Kidney capillary endothelial cell (primary cell): ENCODE measurements around the gene OGDHL.
"Not testable (repeated sequence)": the region's sequence is repeated elsewhere in the genome, so short reads cannot be mapped to it uniquely, and the experiment has no call there.

Experiments
- DNase-seq: peaks from one replicate; pipeline ENCODE4 v3.0.0-alpha.2; 2018; ENCODE audit warnings: low spot score

The OGDHL gene

DNA sequence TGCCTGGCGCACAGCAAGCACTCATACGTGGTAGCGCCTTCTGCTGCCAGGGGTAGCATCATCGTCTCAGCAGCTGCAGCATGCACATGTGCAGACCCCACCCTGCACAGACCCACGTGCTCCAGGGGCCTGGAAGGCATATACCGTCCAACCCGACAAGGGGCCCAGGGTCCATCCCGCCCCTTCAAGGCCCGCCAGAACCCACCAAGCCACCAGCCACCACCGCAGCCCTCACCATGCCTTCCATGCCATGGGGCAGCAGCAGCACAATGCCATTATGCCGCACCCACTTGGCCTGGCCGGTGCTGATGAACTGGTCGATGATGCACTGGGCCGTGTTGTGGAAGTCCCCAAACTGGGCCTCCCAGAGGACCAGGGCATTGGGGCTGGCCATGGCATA, 22.7 kb downstream of the OGDHL start:
- no peak for DNase-seq

DNA sequence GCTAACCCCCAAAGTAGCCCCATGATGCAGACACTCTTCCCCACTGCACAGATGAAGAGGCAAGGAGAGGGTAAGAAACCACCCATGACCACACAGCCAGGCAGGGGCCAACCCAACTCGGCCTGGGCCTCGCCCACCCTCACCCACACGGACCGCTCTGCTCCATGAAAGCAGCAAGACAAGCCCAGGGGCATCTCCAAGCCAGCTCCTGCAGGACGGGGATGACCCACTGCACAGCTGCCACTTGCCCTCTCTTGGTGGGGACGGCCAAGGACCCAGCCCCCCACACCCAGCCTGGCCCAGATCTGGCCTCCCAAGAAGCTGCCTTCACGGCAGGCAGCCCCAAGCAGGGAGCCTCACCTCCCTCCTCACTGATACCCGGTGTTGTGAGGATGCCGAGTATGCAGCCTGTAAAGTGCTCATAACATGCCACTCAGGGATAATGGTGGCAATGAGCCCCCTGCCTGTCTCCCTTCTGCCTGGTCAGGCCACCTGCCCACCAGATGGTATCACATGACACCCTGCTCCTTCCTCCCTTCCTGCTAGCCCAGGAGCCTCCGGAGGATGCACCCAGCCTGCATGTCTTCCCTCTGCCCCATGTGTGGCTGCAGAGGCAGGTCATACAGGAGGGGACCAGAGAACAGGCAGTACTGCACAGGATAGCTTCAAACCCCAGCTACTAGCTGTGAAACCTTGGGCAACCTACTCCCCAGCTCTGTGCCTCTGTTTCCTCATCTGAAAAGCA, 23.3 kb downstream of the OGDHL start:
- no peak for DNase-seq

DNA sequence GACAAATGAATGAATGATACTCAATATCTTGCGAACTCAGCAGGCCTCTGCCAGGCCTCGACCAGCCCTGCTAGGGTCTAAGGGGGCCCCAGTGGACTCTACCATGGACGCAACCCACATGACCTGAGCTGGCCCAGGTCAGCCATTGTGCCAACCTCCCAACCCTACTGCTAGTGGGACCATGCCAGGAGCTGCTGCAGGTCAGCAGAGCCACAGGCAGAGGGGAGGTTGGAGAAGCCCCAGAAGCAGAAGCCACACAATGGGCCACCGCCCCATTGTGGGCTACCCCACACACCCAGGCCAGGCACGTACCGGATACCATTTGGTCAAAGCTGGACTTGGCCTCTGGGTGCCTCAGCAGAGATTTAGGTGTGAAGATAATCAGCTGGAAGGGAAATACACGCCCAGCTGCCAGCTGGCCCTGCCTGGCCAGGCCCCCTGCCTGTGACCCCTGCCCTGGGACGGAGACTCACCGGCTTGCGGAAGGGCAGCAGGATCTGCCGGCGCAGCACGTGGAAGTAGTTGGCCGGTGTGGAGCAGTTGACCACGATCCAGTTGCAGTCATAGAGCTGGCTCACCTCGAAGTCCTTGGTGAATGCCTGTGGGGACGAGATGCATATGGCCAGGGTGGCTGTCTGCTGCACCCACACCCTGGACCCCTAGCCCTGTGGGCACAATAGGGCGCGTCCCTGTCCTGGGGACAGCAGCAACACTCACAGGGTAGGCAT, 24.5 kb downstream of the OGDHL start:
- DNase-seq: no peak

DNA sequence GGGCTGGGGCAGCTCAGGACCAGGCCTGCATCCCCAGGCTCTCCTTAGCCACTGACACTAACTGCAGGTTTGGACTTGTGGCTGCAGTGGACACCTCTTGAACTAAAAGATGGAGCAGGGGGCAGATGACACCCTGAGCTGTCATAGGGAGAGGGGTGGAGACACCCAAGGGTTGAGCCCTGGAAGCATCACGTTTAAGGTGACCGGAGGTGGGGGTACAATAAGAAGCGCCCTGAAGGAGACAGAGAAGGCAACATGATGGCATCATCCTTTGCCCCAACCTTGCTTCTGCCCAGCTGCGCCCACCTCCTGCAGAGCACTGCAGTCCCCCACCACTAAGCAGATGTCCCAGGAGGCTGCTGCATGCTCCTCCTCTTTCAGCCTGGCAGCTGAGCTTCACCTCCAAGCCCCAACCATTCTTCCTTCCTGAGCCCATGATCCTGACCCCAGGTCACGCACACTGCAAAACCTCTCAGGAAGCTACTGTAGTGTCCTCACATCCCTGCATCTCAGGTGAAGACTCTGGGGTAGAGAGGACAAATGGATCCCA, 25.5 kb downstream of the OGDHL start:
- no peak for DNase-seq

DNA sequence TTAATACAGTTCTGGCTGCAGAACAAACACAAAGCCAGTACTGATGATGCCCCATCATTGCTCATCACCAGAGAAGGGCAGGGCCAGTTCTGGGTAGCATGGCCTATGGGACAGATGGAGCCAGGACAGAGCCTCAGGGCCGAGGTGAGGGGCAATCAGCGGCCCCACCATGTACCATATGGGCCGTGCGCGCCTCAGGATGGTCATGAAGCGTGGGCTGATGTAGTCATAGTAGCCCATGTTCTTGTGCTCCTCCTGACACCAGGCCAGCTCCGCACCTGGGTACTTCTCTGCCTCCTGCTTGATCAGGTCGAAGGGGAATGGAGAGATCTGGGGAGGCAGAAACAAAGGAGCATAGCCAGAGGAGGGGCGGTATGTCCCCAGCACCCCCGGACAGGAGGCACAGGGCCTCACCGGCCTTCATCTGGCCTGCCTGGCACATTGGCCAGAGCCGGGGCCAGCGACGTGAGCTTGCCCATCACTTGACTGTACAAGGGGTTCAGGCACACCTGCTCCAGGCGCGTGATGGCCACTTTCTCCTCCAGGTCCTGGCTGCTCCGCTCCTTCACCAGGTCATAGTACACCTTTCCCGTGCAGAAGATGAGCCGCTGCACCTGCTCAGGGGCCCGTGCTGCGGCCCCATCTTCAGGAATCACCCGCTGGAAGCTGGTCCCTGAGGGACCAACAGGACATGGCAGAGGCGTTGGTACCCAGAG, 26.1 kb downstream of the OGDHL start:
- DNase-seq: no peak

DNA sequence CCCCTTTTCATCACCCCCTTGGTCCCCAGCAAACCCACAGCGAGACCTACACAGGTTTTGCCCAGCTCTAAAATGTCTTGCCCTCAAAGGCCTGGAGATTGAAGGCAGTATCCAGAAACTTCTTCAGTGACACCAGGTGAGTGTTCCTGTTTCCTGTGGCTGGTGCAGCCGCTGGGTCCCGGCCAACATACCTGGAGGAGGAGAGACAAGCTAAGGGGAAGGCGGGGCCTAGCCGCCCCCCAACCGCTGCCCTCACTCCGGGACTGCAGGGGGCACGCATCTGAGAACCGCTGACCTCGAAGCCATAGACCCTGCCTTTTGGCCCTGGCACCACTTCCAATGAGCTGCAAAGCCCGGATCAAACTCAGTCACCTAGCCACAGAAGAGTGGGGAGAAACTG, 27.0 kb downstream of the OGDHL start:
- no peak for DNase-seq

DNA sequence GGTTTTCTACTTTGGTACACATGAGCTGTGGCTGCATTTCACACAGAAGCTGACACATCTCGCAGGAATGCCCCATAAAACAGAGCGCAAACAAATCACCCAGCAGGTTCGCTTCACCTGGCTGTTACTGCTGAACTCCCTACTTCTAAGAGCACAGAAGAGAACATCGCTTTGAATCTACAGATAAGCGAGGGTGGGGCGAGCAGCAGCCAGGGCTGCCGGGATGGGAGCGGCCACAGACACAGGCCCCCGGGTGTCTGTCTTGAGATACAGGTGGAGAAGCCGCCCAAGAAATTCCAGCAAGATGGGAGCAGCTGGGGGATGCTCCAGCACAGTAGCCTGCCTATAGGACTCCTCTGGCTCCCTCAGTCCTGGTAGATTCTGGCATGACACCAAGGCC, 27.4 kb downstream of the OGDHL start:
- DNase-seq: no peak

DNA sequence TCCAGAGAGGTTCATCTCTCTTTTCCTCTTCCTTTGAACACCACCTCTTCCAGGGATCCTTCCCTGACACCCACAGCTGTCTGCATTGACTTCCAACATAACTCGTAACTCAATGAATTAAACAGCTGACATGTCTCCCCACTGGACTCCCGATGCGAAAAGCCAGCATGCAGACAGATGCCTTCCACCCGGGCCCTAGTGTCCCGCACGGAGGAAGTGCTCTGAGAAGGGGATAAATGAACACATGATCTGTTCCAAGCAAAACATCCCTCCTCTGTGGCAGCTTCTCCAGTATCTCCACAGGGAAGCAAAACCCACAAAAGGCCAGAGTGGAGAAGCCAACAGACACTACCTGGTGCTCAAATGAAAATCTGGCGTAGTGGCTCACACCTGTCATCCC, 28.3 kb downstream of the OGDHL start:
- no peak for DNase-seq

DNA sequence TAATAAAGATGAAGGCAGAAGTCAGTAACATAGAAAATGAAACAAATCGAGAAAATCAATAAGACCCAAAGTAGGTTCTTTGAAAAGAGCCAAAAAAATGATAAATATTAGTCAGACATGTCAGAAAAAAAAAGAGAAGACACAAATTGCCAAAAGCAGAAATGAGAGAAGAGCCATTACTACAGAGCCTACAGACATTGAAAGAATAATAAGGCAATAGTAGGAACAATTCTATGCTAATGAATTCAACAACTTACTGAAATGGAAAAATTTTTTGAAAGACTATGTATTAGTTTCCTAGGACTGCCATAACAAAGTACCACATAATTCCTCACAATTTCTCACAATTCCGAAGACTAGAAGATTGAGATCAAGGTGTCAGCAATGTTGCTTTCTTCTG, 35.5 kb downstream of the OGDHL start:
- no peak for DNase-seq

DNA sequence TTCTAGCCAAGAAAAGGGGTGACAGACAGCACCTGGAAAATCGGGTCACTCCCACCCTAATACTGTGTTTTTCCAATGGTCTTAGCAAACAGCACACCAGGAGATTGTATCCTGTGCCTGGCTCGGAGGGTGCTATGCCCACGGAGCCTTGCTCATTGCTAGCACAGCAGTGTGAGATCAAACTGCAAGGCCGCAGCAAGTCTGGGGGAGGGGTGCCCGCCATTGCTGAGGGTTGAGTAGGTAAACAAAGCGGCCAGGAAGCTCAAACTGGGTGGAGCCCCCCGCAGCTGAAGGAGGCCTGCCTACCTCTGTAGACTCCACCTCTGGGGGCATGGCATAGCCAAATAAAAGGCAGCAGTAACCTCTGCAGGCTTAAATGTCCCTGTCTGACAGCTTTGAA, 47.0 kb downstream of the OGDHL start:
- DNase-seq: not testable (repeated sequence)

DNA sequence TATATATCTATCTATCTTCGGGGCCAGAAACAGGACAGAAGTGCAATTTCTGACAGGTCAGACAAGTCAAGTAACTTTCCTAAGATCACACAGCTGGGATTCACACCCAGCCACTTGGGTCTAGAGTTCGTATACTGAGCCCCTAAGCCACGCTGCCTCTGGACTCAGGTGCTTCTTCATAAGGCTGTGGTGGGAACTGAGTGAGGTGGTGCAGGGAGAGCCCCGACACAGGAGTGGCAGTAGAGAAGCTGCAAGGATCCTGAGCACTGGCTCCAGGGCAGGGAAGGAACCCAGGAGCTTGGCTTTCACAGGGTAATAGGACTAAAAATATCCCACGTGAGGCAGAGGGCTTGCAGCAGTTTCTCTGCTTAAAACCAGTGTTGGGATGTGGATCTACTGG, 48.9 kb downstream of the OGDHL start:
- no peak for DNase-seq

DNA sequence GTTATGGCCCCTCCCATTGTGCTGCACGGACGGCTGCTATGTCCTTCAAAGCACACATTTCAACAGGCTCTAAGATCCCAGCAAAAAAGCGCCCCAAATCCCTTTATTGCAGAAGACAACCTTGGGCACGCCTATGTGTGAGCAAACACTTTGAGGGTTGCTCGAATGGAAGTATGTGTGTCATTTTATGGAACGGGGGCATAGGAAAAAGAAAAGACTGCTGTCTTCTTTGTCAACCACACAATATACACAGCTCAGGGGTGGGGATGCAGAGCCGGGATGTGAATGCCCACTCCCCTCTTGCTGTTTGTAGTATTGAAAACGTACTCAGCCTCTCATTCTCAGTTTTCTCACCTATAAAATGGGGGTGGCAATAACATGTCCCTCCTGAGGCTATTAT, 50.6 kb downstream of the OGDHL start:
- DNase-seq: no peak

DNA sequence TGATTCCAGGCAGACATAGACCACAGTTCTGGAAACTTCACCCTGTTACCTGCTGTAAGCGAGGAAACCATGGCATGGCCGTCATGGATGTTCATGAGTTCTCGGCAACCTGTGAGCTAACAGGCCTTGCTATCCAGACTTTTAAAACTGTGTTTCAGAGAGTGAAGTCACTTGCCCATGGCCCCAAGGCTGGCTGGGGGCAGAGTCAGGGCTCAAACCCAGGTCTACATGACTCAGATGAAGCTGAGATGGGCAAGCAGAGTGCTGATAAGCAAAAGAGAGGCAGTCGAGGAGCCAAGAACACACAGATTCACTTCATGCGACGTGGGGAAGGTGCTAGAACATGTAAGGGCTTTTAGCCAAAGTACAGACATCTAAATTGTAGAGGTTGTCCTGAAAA, 51.2 kb downstream of the OGDHL start:
- no peak for DNase-seq

DNA sequence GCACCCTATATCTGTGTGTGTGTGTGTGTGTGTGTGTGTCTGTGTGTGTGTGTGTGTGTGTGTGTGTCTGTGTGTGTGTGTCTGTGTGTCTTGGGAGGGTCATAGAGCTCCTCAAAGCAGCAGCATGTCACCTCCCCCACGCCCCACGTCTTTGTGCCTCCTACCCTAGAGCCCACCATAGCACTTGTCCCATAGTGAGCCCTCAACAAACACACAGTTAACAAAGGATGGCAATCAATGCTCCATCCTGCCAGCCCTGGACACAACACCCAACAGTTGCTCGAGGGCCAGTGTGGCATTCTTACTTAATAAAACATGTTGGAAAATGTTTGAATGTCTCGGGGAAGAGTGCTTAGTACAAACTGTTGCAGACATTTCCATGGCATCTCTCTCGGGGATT, 52.2 kb downstream of the OGDHL start:
- DNase-seq: no peak

DNA sequence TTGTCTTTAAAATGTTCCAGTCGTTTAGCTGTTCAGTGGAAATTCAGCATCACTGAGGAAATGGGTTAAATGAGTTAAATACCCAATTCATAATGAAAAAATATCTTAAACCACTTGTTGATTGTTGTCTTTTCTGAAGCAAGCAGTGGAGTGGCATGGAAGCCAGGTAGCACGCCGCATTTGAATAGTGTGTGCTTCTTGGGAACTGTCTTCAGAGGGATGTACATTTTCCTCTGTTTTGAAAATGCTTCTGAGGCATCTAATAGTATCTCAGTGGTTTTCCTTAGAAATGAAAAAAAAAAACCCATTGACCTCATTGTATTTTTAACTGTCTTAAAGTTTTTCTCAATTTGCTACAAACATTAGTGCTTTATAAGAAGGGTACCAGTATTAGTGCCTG, 54.5 kb downstream of the OGDHL start:
- no peak for DNase-seq

DNA sequence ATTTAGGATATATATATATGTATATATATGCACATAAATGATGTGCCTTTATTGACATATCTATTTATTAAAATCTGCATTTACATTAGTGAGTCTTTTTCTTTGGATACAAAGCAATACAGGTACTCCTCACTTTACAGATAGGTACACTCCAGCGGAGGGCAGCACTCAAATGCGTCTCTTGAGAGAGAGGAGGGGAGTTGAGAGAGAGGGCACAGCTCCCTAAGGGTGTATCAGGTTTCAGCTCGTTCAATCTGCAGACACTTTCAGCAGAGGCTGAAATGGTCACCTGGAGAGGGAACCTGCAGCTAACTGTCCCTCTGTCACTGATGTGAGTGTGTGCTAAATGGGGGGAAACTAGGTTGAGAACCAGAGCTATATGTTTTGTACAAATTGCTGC, 61.1 kb downstream of the OGDHL start:
- no peak for DNase-seq

DNA sequence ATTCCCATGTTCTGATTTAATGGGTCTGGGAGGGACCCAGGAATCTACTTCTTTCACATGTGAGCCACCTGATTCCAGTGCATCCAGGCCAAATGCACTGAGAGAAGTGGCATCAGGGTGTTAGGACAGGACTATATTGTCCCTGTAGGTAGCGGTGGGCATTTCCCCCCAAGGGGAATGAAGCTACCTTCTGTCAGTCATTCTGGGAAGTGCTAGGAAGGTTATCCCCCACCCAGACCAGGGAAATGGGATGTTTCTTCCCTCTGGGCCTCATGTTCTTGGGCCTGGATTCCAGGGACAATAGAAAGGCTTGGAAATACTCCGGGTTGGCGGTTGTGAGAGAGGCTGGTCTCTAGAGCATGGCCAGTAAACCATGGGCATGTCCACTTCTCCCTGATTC, 61.9 kb downstream of the OGDHL start:
- no peak for DNase-seq

DNA sequence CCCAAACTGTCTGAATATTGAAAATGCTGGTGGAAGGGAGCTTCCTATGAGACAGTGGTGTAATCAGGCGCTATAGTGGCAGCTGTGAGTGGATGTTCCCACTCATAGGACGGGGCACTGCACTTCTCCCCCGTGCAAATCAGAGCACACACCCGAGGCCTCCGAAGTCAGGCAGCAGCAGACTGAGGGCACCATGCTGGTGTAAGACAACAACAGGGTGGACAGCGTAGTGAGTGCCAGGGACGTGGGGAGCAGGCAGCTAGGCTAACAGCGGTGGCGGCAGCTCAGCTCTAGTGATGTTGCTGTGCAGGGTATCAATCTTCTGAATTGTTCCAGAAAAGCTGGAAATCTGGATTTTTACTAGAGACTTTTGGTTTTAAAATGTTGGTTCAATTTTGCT, 63.4 kb downstream of the OGDHL start:
- DNase-seq: no peak

DNA sequence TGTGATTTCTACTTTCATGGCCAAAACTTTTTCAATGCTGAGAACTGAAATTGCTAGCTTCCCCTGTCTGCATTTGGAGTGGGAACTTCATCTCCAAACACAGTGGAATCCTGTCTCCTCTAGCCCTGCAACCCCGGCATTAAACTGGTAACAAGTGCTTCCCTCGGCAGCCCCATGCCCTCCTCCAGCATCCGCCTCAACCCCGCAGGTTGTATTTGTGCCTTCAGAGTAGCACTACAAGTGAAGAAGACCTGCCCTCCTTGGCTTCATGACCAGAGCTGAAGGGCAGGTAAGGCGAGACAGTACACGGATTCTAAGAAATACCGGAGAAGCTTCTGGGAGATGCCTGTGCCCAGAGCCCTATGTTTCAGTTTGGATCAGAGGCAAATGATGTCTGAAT, 65.8 kb downstream of the OGDHL start:
- DNase-seq: no peak

DNA sequence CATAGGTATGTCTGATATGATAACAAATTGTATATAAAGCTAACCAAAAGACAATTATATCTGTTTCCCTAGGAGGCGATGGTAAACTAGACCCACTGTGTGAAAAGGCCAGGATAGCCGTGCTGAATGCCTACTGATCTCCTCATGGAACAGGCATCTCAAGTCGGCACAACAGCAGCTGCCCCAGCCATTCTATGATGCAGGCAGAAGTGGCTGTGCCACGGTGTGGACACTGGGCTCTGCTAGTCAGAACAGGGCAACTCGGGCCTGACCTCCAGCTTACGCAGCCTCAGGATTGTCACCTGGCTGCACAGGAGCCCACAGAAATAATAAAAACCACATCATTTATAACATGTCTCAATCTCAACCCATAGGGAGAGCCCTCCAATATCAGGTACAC, 67.7 kb downstream of the OGDHL start:
- DNase-seq: no peak

DNA sequence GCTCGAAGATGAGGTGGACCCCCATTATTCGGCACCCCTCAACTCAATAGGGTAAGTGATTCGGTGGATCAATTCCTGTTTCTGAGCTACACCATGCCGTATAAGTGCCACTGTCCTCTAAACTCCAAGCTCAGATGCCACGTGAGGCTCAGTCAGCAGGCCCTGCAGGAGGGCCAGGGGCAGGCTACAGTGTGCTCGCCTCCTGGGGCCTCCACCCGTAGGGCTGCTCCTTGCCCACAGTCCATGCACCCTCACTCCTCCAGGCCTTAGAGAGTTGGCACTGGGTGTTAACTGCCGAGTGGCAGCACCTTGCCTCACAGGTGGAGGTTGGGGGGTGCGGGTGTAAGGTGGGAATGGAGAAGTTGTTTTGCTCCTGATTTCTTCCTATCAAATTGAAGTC, 70.5 kb downstream of the OGDHL start:
- DNase-seq: no peak

DNA sequence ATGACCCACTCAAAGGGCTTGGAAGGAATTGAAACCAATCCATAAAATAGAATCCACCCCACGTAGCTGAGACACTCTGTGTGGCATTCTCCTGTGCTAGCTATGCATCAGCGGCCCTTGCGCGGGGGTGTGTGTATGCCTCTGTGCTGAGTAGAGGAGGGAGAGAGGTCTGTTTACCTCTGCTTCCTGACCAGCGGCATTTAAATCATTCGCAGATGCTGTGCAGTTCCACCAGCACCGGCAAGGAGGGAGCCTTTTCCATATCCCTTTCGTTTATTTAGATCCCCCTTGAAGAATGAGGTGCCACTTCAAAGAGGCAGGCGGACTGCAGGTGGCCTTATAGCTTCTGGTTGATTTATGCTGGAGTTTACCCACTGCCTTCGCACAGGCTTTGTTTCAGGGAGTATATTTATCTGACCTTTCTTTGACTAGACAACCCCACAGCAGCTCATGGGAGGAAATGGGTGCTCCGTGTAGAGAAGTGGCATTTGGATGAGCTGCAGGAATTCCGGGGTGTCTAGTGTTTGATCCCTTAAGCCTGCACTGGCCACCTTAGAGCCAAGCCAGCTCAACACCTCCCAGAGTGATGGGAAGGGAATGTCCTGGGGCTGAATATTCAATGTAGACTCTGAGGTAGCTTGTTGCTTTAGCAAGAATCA, 71.3 kb downstream of the OGDHL start:
- DNase-seq: no peak
